GM19452 (cell line): ENCODE results near the gene ZNF319.
A peak's percentile ranks its signal among the peaks of the same experiment; 100 is the strongest.

Experiments used
- ATAC-seq: cut with Tn5 transposase; IDR thresholded peaks from one replicate; pipeline ENCODE4 v1.9.1; 2021; ENCODE audit not compliant: unreplicated experiment

Gene ZNF319

GRCh38 chr16:57999971-58000705 is at the start of gene ZNF319:
ZNF319 (minus strand) TSS chr16:58000672; CDS start chr16:57998265, 2,407 bp downstream.
- peak; percentile 24 for ATAC-seq

GRCh38 chr16:58049232-58050185 is 49.0 kb upstream of the ZNF319 start:
- no peak for ATAC-seq

GRCh38 chr16:58048494-58049231 is 48.2 kb upstream of the ZNF319 start:
- ATAC-seq = no peak

GRCh38 chr16:58047557-58048348 is 47.3 kb upstream of the ZNF319 start:
- ATAC-seq = no peak

- no peak for ATAC-seq
These were observed 46.5 kb upstream of the ZNF319 start for GRCh38 chr16:58046936-58047335.

- ATAC-seq = no peak
These were observed 45.8 kb upstream of the ZNF319 start for GRCh38 chr16:58046054-58046881.

- no peak for ATAC-seq
These were observed 44.6 kb upstream of the ZNF319 start for GRCh38 chr16:58045096-58045495.

- ATAC-seq = no peak
These were observed 44.0 kb upstream of the ZNF319 start for GRCh38 chr16:58044266-58045019.

GRCh38 chr16:58043571-58044155 is 43.2 kb upstream of the ZNF319 start:
- ATAC-seq = no peak

GRCh38 chr16:58042886-58043515 is 42.5 kb upstream of the ZNF319 start:
- no peak for ATAC-seq

- no peak for ATAC-seq
These were observed 41.8 kb upstream of the ZNF319 start for GRCh38 chr16:58042001-58042885.

- ATAC-seq = no peak
These were observed 41.1 kb upstream of the ZNF319 start for GRCh38 chr16:58041628-58041955.

GRCh38 chr16:58040945-58041627 is 40.6 kb upstream of the ZNF319 start:
- no peak for ATAC-seq

- ATAC-seq = no peak
These were observed 40.0 kb upstream of the ZNF319 start for GRCh38 chr16:58040496-58040846.

- ATAC-seq = no peak
These were observed 39.5 kb upstream of the ZNF319 start for GRCh38 chr16:58039829-58040495.

GRCh38 chr16:58038219-58038641 is 37.8 kb upstream of the ZNF319 start:
- ATAC-seq = no peak
